ENCODE data around the gene PPM1H.
A peak's percentile ranks its signal among the peaks of the same experiment; 100 is the strongest.

Gene PPM1H

DNA sequence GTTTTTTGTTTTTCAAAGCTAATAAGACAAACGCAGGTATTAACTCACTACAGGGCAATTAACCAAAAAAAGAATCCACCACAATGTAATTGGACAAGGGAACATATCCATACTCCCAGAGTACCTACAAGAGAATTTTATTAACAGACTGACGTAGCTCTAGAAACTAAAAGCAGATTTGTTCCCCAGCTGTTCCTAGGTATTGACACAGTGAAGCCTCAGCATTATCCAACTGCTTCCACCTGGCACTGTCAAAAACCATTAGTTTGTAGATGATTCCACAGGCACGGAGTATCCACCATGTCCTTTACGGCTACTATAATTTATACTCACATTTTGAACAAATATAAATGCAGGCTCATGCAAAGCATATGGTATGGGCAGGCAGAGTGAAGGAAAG, 22.3 kb downstream of the PPM1H start:
- Histone ChIP-seq H3K4me2 (ENCODE audit: low read depth, low read length, poor library complexity, severe bottlenecking) (no peak overlapping the region), H3F3A (ENCODE audit: low read depth) (peaks cover 7% of the 10 kb centered on the region)
- TF ChIP-seq CTCF (conservative IDR thresholded peaks at IDR 0.05; ENCODE audit: low read length) (no peak), EZH2phosphoT487 (IDR thresholded peaks at IDR 0.05; ENCODE audit: borderline replicate concordance) (no peak)

DNA sequence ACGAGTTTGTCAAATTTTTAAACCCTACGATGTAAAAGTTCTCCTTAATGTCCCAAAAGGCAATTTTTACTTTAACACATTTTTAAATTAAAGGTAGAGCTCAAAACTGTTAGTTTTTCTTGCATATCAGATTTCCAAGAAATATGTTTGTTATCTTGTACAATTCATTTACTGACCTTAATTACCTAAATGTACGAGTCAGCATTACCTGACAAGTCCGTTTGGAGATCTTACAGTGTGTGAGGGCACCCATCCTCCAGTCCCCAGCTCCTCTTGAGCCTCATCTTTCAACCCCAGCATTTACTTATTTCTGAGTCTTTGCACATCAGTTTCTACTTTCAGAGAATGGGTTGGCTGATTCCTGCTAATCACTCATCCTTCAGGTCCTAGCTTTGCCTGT, 23.7 kb downstream of the PPM1H start:
- Histone ChIP-seq H3K9ac (ENCODE audit: low read depth, low read length, poor library complexity, severe bottlenecking) (peak overlapping the region; percentile 18), H3K9me3 (ENCODE audit: insufficient read depth, low read depth, low read length) (no peaks in the 10 kb centered on the region), H2AFZ (ENCODE audit: low read length) (no peak overlapping the region), H3K4me3 (ENCODE audit: low read length, poor library complexity, severe bottlenecking) (peak overlapping the region; percentile 46), H3F3A (ENCODE audit: low read depth) (peaks cover 7% of the 10 kb centered on the region), H3K4me2 (ENCODE audit: low read depth, low read length, poor library complexity, severe bottlenecking) (peak overlapping the region; percentile 63), H4K20me1 (ENCODE audit: insufficient read depth, low read length, poor library complexity, severe bottlenecking) (no peaks in the 10 kb centered on the region), H3K36me3 (ENCODE audit: insufficient read depth, low read length) (peaks cover 6% of the 10 kb centered on the region; the same call in 1 of the 2 replicates), H3K4me1 (ENCODE audit: insufficient read depth, low read length, poor library complexity, severe bottlenecking) (peaks cover 68% of the 10 kb centered on the region), H3K79me2 (ENCODE audit: insufficient read depth, low read length) (peaks cover 72% of the 10 kb centered on the region), H3K27me3 (ENCODE audit: insufficient read depth, low read length, poor library complexity, severe bottlenecking) (no peaks in the 10 kb centered on the region), H3K9me2 (replicated peaks; ENCODE audit: low read depth, low read length) (no peaks in the 10 kb centered on the region)
- no peak for TF ChIP-seq CTCF (conservative IDR thresholded peaks at IDR 0.05; ENCODE audit: low read length)
- TF ChIP-seq EZH2phosphoT487 (IDR thresholded peaks at IDR 0.05; ENCODE audit: borderline replicate concordance): no peak

More for the DNA sequence above, 22.3 kb downstream of the PPM1H start:
- Histone ChIP-seq H3K4me3 (ENCODE audit: low read length, poor library complexity, severe bottlenecking) (no peak overlapping the region), H3K9me2 (replicated peaks; ENCODE audit: low read depth, low read length) (no peaks in the 10 kb centered on the region), H3K79me2 (ENCODE audit: insufficient read depth, low read length) (peaks cover 72% of the 10 kb centered on the region), H3K9ac (ENCODE audit: low read depth, low read length, poor library complexity, severe bottlenecking) (no peak overlapping the region), H4K20me1 (ENCODE audit: insufficient read depth, low read length, poor library complexity, severe bottlenecking) (no peaks in the 10 kb centered on the region), H3K27me3 (ENCODE audit: insufficient read depth, low read length, poor library complexity, severe bottlenecking) (no peaks in the 10 kb centered on the region), H3K36me3 (ENCODE audit: insufficient read depth, low read length) (peaks cover 6% of the 10 kb centered on the region; the same call in 1 of the 2 replicates), H2AFZ (ENCODE audit: low read length) (no peak overlapping the region), H3K9me3 (ENCODE audit: insufficient read depth, low read depth, low read length) (no peaks in the 10 kb centered on the region), H3K4me1 (ENCODE audit: insufficient read depth, low read length, poor library complexity, severe bottlenecking) (peaks cover 76% of the 10 kb centered on the region)

DNA sequence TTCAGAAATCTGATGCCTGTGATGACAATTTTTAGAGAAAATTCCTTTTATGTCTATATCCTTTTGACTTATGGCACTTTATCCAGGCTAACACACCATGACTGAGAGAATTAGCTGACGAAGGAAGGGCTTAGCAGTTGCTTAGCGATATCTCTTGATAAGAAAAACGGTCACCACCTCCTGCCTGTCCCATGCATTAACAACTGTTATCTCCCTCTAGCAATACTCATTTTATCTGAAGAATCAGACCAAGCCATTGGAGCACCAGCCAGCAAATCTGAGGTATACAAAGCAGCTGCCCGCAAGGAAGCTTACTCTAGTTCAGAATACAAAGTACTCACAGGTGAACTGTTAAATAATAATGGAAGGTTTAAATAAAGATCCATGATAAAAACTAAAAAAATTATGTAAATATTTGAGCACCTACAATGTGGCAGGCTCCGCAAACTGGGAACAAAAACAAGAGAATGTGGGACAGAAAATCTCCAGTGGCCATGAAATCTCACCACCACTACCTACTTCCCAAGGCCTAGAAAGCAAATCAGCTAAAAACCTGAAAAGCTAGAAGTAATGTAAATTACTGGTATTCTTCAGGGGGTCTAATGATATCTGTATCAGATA, 24.3 kb downstream of the PPM1H start:
- H3F3A ChIP-seq (ENCODE audit: low read depth): peaks cover 7% of the 10 kb centered on the region
- peak overlapping the region; percentile 46 for H3K4me3 ChIP-seq (ENCODE audit: low read length, poor library complexity, severe bottlenecking)
- peaks cover 72% of the 10 kb centered on the region for H3K79me2 ChIP-seq (ENCODE audit: insufficient read depth, low read length)
- H3K9me3 ChIP-seq (ENCODE audit: insufficient read depth, low read depth, low read length): no peaks in the 10 kb centered on the region
- peak overlapping the region; percentile 21 for H3K9ac ChIP-seq (ENCODE audit: low read depth, low read length, poor library complexity, severe bottlenecking)
- peaks cover 68% of the 10 kb centered on the region for H3K4me1 ChIP-seq (ENCODE audit: insufficient read depth, low read length, poor library complexity, severe bottlenecking)
- no peaks in the 10 kb centered on the region for H3K9me2 ChIP-seq (replicated peaks; ENCODE audit: low read depth, low read length)
- no peak for TF ChIP-seq EZH2phosphoT487 (IDR thresholded peaks at IDR 0.05; ENCODE audit: borderline replicate concordance)
- no peak for TF ChIP-seq CTCF (conservative IDR thresholded peaks at IDR 0.05; ENCODE audit: low read length)
- peaks cover 6% of the 10 kb centered on the region; the same call in 1 of the 2 replicates for H3K36me3 ChIP-seq (ENCODE audit: insufficient read depth, low read length)
- peak overlapping the region; percentile 63 for H3K4me2 ChIP-seq (ENCODE audit: low read depth, low read length, poor library complexity, severe bottlenecking)
- H2AFZ ChIP-seq (ENCODE audit: low read length): no peak overlapping the region
- no peaks in the 10 kb centered on the region for H4K20me1 ChIP-seq (ENCODE audit: insufficient read depth, low read length, poor library complexity, severe bottlenecking)
- no peaks in the 10 kb centered on the region for H3K27me3 ChIP-seq (ENCODE audit: insufficient read depth, low read length, poor library complexity, severe bottlenecking)

Measured in Loucy (cell line).